ENCODE measurements around the gene ZBTB7C. TPM values are rescaled to one million over a fixed set of nuclear protein-coding genes. Genes with fewer than 3 reads are reported as not detected.

ZBTB7C gene
- total and polyA plus RNA-seq, 2 donors (not counting 1 experiment from before 2014, with no cell fraction given) = not detected

DNA sequence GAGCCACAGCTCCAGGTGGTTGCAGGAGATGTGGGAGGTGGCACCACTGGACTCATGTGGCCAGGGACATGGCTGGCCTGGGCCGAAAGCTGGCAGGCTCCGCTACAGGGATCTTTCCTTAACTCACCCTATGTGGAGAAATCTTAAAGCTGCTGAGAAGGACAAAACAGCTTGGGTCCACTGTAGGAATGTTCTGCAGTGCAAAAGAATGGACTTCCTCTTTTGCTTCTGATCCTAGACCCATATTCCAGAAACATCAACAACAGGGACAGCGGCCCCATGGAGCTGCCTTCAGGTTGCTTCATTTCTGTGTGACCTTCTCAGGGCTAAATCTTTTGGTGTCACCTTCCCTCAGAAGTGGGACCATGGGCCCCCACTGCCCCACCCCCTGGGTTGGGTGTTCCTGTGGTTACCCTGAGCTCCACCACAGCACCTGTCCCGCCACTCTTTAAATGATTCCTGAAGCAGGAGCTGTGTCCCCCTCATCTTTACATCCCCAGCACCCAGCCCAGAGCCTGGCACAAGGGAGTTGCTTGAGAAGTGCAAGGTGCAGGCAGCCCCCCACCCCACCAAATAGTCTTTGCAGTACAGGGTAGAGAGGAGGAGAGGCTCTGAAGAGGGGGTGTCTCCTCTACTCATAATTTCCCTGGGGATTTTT is 205.8 kb downstream of the ZBTB7C start:
- Mint-ChIP-seq H3K27me3 (peaks cover 42% of the 10 kb centered on the region), H3K9me3 (ENCODE audit: insufficient read depth) (no peaks in the 10 kb centered on the region), H3K27ac (no peak overlapping the region), H3K4me3 (no peak overlapping the region), H3K4me1 (no peaks in the 10 kb centered on the region)
- CTCF ChIA-PET = no interaction called here
- Histone ChIP-seq H3K4me2 (replicated peaks; ENCODE audit: low read depth, low read length, poor library complexity, severe bottlenecking) (no peak overlapping the region), H2AFZ (ENCODE audit: insufficient read depth, low read depth, low read length, poor library complexity, severe bottlenecking) (no peak overlapping the region), H3K9ac (ENCODE audit: low read length) (no peak overlapping the region), H3K36me3 (replicated peaks in 1 of 2; ENCODE audit: control extremely low read depth in 1 of 2, control insufficient read depth in 1 of 2, extremely low read depth in 1 of 2, insufficient read depth in 2 of 2, low read length in 1 of 2) (no peaks in the 10 kb centered on the region), H3K27ac (ENCODE audit: low read length in 2 of 2) (no peak overlapping the region), H3K4me1 (ENCODE audit: control insufficient read depth in 2 of 2, insufficient read depth in 2 of 2, low read length in 2 of 2) (no peaks in the 10 kb centered on the region), H3K27me3 (replicated peaks in 1 of 4; ENCODE audit: control extremely low read depth in 1 of 4, control insufficient read depth in 3 of 4, insufficient read depth in 4 of 4, low read length in 3 of 4) (peaks cover 0 to 15% (median 1%) of the 10 kb centered on the region in 4 experiments), H4K20me1 (ENCODE audit: control insufficient read depth, insufficient read depth, low read length, poor library complexity, severe bottlenecking) (no peaks in the 10 kb centered on the region), H3K9me3 (ENCODE audit: control extremely low read depth in 1 of 3, control insufficient read depth in 2 of 3, insufficient read depth in 1 of 3, low read length in 2 of 3) (peaks cover 0 to 4% (median 0%) of the 10 kb centered on the region in 3 donors), H3K4me3 (ENCODE audit: control extremely low read depth in 1 of 5, extremely low read depth in 1 of 5, insufficient read depth in 1 of 5, low read depth in 2 of 5, low read length in 4 of 5) (no peak overlapping the region), H3K79me2 (ENCODE audit: control insufficient read depth, insufficient read depth, low read length) (no peaks in the 10 kb centered on the region)
- TF ChIP-seq, protein P1, sequence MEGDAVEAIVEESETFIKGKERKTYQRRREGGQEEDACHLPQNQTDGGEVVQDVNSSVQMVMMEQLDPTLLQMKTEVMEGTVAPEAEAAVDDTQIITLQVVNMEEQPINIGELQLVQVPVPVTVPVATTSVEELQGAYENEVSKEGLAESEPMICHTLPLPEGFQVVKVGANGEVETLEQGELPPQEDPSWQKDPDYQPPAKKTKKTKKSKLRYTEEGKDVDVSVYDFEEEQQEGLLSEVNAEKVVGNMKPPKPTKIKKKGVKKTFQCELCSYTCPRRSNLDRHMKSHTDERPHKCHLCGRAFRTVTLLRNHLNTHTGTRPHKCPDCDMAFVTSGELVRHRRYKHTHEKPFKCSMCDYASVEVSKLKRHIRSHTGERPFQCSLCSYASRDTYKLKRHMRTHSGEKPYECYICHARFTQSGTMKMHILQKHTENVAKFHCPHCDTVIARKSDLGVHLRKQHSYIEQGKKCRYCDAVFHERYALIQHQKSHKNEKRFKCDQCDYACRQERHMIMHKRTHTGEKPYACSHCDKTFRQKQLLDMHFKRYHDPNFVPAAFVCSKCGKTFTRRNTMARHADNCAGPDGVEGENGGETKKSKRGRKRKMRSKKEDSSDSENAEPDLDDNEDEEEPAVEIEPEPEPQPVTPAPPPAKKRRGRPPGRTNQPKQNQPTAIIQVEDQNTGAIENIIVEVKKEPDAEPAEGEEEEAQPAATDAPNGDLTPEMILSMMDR (IDR thresholded peaks at IDR 0.05) = no peak
- no peak for TF ChIP-seq EZH2 (IDR thresholded peaks at IDR 0.05; ENCODE audit: borderline replicate concordance, insufficient read depth, low read depth, low read length, poor library complexity, severe bottlenecking)
- ATAC-seq (ENCODE audit: low read depth) (no peak), DNase-seq (no peak)
- intact Hi-C loops (cut with micrococcal nuclease) = no loop called here
- WGBS (ENCODE audit: insufficient coverage) = 78% methylated on average over 1 of the region's 4 CpGs
- POLR2A ChIA-PET = no interaction called here

DNA sequence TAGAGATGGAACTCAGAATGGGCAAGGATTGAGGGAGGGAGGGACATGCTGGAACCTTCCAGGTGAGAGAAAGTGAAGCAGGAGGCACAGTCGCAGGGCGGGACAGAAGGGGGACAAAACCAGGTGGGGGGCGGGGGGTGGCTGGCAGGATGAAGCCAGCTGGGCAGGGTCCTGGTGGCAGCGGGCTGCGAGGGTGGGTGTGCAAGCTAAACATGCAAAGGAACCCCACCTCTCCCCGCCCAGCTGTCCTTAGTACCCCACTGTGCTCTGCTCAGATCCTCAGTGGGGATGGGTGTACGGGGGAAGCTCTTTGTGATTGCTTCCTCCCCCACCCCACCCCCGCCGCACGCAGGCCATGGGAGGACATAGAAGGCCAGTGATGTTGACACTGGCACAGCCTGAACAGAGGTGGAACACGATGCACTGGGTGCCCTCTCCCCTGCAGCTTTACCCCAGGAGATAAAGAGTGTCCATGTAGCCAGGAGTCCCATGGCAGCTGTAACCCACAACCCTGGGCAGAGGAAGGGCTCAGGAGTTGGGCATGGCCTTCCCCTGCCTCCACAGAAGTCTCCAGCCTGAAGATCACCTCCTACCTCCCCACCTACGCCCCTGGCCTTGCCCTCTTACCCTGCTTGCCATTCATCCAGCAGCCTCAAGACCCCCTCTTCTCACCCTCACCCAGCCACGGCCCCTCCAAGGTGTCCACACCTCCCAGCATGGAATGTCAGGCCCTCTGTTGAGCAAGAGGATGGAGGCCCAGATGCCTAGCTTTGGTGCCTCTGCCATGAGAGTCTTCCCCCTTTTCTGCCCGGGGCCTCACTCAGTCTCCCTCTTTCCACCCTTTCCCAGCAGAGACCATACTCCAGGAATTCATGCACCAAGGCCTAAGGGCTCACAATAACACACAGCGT is 206.6 kb downstream of the ZBTB7C start:
- no peak overlapping the region for H3K27ac Mint-ChIP-seq

More for the DNA sequence above, 206.6 kb downstream of the ZBTB7C start:
- no peak overlapping the region for H2AFZ ChIP-seq (ENCODE audit: insufficient read depth, low read depth, low read length, poor library complexity, severe bottlenecking)
- Mint-ChIP-seq H3K9me3 (ENCODE audit: insufficient read depth) (no peaks in the 10 kb centered on the region), H3K4me3 (no peak overlapping the region), H3K27me3 (peaks cover 45% of the 10 kb centered on the region), H3K4me1 (no peaks in the 10 kb centered on the region)
- ChIA-PET CTCF (no interaction called here), POLR2A (no interaction called here)
- peaks cover 0 to 13% (median 1%) of the 10 kb centered on the region in 4 experiments for H3K27me3 ChIP-seq (replicated peaks in 1 of 4; ENCODE audit: control extremely low read depth in 1 of 4, control insufficient read depth in 3 of 4, insufficient read depth in 4 of 4, low read length in 3 of 4)
- ATAC-seq (ENCODE audit: low read depth) (no peak), DNase-seq (no peak)
- no peaks in the 10 kb centered on the region for H4K20me1 ChIP-seq (ENCODE audit: control insufficient read depth, insufficient read depth, low read length, poor library complexity, severe bottlenecking)
- TF ChIP-seq, protein P1 (IDR thresholded peaks at IDR 0.05) = no peak
- no peak for TF ChIP-seq EZH2 (IDR thresholded peaks at IDR 0.05; ENCODE audit: borderline replicate concordance, insufficient read depth, low read depth, low read length, poor library complexity, severe bottlenecking)
- no peaks in the 10 kb centered on the region for H3K36me3 ChIP-seq (replicated peaks in 1 of 2; ENCODE audit: control extremely low read depth in 1 of 2, control insufficient read depth in 1 of 2, extremely low read depth in 1 of 2, insufficient read depth in 2 of 2, low read length in 1 of 2)
- intact Hi-C loops (cut with micrococcal nuclease) = no loop called here
- H3K4me1 ChIP-seq (ENCODE audit: control insufficient read depth in 2 of 2, insufficient read depth in 2 of 2, low read length in 2 of 2) = no peaks in the 10 kb centered on the region
- H3K27ac ChIP-seq (ENCODE audit: low read length in 2 of 2) = no peak overlapping the region
- no peak overlapping the region for H3K4me3 ChIP-seq (ENCODE audit: control extremely low read depth in 1 of 5, extremely low read depth in 1 of 5, insufficient read depth in 1 of 5, low read depth in 2 of 5, low read length in 4 of 5)
- 79% methylated on average over 11 of the region's 15 CpGs for WGBS (ENCODE audit: insufficient coverage)
- H3K4me2 ChIP-seq (replicated peaks; ENCODE audit: low read depth, low read length, poor library complexity, severe bottlenecking) = no peak overlapping the region
- peaks cover 0 to 4% (median 0%) of the 10 kb centered on the region in 3 donors for H3K9me3 ChIP-seq (ENCODE audit: control extremely low read depth in 1 of 3, control insufficient read depth in 2 of 3, insufficient read depth in 1 of 3, low read length in 2 of 3)
- H3K9ac ChIP-seq (ENCODE audit: low read length) = no peak overlapping the region
- no peaks in the 10 kb centered on the region for H3K79me2 ChIP-seq (ENCODE audit: control insufficient read depth, insufficient read depth, low read length)

All from B cell (primary cell).